Measurements from ENCODE around the gene DNAH6. TPM values are rescaled to one million over a fixed set of nuclear protein-coding genes. Genes with fewer than 3 reads are reported as not detected.

Gene DNAH6
- polyA plus RNA-seq, 2 of the 4 experiments (the other 2 are of a cell fraction), result 0.13 to 0.32 TPM

DNA sequence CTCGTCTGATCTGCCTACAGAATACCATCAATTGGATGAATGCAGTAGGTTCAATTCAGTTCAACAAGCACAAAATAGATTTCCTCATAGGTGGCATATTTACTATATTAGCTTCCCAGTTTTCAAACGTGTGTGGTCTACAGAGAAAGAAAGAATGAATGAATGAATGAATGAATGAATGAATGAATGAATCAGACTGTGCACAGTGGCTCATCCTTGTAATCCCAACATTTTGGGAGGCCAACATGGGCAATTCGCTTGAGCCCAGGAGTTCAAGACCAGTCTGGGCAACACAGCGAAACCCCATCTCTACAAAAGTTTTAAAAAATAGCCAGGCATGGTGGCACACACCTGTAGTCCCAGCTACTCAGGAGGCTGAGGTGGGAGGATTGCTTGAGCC is 269.7 kb downstream of the DNAH6 start:
- H3K9me3 ChIP-seq, result no peaks in the 10 kb centered on the region
- no peak overlapping the region for H3K27ac ChIP-seq
- ChIA-PET CTCF (interaction anchor here (0.9 to 1.2 kb wide), 3 partner anchors 11 to 153 kb away, joined by 3 to 4 read pairs (median 3); no protein-coding TSS in a partner anchor), POLR2A (no interaction called here)
- no peak overlapping the region for H3K4me3 ChIP-seq
- 53% methylated on average over 4 of the region's 4 CpGs for WGBS (ENCODE audit: missing lambda C conversion rate)
- no peaks in the 10 kb centered on the region for H3K4me1 ChIP-seq
- TF ChIP-seq, protein P1, sequence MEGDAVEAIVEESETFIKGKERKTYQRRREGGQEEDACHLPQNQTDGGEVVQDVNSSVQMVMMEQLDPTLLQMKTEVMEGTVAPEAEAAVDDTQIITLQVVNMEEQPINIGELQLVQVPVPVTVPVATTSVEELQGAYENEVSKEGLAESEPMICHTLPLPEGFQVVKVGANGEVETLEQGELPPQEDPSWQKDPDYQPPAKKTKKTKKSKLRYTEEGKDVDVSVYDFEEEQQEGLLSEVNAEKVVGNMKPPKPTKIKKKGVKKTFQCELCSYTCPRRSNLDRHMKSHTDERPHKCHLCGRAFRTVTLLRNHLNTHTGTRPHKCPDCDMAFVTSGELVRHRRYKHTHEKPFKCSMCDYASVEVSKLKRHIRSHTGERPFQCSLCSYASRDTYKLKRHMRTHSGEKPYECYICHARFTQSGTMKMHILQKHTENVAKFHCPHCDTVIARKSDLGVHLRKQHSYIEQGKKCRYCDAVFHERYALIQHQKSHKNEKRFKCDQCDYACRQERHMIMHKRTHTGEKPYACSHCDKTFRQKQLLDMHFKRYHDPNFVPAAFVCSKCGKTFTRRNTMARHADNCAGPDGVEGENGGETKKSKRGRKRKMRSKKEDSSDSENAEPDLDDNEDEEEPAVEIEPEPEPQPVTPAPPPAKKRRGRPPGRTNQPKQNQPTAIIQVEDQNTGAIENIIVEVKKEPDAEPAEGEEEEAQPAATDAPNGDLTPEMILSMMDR (IDR thresholded peaks at IDR 0.05), result no peak
- TF ChIP-seq JUN (IDR thresholded peaks at IDR 0.05) (no peak), EP300 (IDR thresholded peaks at IDR 0.05) (no peak), RCOR1 (IDR thresholded peaks at IDR 0.05; ENCODE audit: low read depth, low read length) (no peak), TP53 (CRISPR knock-in tag; IDR thresholded peaks at IDR 0.05) (no peak), HOXB5 (CRISPR knock-in tag; IDR thresholded peaks at IDR 0.05) (no peak), ZSCAN20 (CRISPR knock-in tag; IDR thresholded peaks at IDR 0.05) (no peak)
- TF ChIP-seq, protein P2, sequence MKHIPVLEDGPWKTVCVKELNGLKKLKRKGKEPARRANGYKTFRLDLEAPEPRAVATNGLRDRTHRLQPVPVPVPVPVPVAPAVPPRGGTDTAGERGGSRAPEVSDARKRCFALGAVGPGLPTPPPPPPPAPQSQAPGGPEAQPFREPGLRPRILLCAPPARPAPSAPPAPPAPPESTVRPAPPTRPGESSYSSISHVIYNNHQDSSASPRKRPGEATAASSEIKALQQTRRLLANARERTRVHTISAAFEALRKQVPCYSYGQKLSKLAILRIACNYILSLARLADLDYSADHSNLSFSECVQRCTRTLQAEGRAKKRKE (CRISPR knock-in tag; IDR thresholded peaks at IDR 0.05; ENCODE audit: low read depth), result no peak
- DNase-seq (ENCODE audit: low read depth in 1 of 2, low spot score in 1 of 2), result no peak
- no peak for ATAC-seq
- no peak for FAIRE-seq
- no peak overlapping the region for H3K4me2 ChIP-seq

DNA sequence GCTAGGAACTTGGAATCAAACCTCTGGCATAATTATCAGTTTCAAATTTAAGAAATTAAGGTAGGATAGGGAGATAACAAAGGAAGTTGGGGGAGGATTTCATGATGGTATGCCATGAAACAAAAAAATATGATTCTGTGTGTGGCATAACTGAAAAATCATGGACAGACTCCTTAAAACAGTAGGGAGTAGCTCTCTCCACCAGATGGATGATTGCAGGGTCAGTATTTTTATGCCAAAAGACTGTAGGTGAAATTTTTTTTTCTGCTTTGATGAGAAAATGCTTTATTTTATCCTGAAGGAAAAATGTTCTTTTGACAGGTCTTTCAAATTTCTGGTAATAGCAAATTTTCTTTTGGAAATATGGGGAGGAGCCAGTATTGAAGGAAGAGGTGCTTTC is 270.3 kb downstream of the DNAH6 start:
- Histone ChIP-seq H3K4me3 (no peak overlapping the region), H3K9me3 (no peaks in the 10 kb centered on the region), H3K27ac (no peak overlapping the region), H3K4me2 (no peak overlapping the region), H3K4me1 (no peaks in the 10 kb centered on the region)
- ChIA-PET CTCF (interaction anchor here (0.9 to 1.2 kb wide), 3 partner anchors 10 to 154 kb away, joined by 3 to 4 read pairs (median 3); no protein-coding TSS in a partner anchor), POLR2A (no interaction called here)
- ATAC-seq (no peak), FAIRE-seq (no peak), DNase-seq (ENCODE audit: low read depth in 1 of 2, low spot score in 1 of 2) (no peak)
- TF ChIP-seq TFCP2L1 (CRISPR knock-in tag; IDR thresholded peaks at IDR 0.05) (no peak), EHF (CRISPR knock-in tag; IDR thresholded peaks at IDR 0.05) (no peak), ZC3H11A (IDR thresholded peaks at IDR 0.05) (no peak), POLR2AphosphoS2 (conservative IDR thresholded peaks at IDR 0.05; ENCODE audit: low read length) (no peak), CHD2 (IDR thresholded peaks at IDR 0.05; ENCODE audit: low read length, partially characterized antibody) (no peak), RAD21 (conservative IDR thresholded peaks at IDR 0.05 in 1 of 2, IDR thresholded peaks at IDR 0.05 in 1 of 2) (no peak), NFE2L2 (conservative IDR thresholded peaks at IDR 0.05; ENCODE audit: low read length) (no peak), FOSL2 (IDR thresholded peaks at IDR 0.05) (no peak), FOSL2 (CRISPR knock-in tag; IDR thresholded peaks at IDR 0.05) (no peak), EP300 (IDR thresholded peaks at IDR 0.05) (no peak), SREBF2 (IDR thresholded peaks at IDR 0.05) (no peak), RARB (CRISPR knock-in tag; IDR thresholded peaks at IDR 0.05) (no peak), FOXS1 (CRISPR knock-in tag; IDR thresholded peaks at IDR 0.05) (no peak), MYC (IDR thresholded peaks at IDR 0.05; ENCODE audit: borderline replicate concordance, low read length) (no peak), ESRRA (IDR thresholded peaks at IDR 0.05; ENCODE audit: borderline replicate concordance, low read length) (no peak), CBX8 (IDR thresholded peaks at IDR 0.05) (no peak), ZSCAN20 (CRISPR knock-in tag; IDR thresholded peaks at IDR 0.05) (no peak)
- TF ChIP-seq, protein P3, sequence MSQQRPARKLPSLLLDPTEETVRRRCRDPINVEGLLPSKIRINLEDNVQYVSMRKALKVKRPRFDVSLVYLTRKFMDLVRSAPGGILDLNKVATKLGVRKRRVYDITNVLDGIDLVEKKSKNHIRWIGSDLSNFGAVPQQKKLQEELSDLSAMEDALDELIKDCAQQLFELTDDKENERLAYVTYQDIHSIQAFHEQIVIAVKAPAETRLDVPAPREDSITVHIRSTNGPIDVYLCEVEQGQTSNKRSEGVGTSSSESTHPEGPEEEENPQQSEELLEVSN (IDR thresholded peaks at IDR 0.05; ENCODE audit: borderline replicate concordance, low read depth), result no peak
- TF ChIP-seq, protein P4, sequence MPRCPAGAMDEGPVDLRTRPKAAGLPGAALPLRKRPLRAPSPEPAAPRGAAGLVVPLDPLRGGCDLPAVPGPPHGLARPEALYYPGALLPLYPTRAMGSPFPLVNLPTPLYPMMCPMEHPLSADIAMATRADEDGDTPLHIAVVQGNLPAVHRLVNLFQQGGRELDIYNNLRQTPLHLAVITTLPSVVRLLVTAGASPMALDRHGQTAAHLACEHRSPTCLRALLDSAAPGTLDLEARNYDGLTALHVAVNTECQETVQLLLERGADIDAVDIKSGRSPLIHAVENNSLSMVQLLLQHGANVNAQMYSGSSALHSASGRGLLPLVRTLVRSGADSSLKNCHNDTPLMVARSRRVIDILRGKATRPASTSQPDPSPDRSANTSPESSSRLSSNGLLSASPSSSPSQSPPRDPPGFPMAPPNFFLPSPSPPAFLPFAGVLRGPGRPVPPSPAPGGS (IDR thresholded peaks at IDR 0.05), result no peak
- TF ChIP-seq, protein P2 (CRISPR knock-in tag; IDR thresholded peaks at IDR 0.05; ENCODE audit: low read depth), result no peak
- TF ChIP-seq, protein P5, sequence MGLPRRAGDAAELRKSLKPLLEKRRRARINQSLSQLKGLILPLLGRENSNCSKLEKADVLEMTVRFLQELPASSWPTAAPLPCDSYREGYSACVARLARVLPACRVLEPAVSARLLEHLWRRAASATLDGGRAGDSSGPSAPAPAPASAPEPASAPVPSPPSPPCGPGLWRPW (IDR thresholded peaks at IDR 0.05), result no peak

Data from A549 (cell line).